ENCODE measurements around the gene TSACC.
"Not testable (repeated sequence)": the region's sequence is repeated elsewhere in the genome, so short reads cannot be mapped to it uniquely, and the experiment has no call there.

TSACC gene

DNA sequence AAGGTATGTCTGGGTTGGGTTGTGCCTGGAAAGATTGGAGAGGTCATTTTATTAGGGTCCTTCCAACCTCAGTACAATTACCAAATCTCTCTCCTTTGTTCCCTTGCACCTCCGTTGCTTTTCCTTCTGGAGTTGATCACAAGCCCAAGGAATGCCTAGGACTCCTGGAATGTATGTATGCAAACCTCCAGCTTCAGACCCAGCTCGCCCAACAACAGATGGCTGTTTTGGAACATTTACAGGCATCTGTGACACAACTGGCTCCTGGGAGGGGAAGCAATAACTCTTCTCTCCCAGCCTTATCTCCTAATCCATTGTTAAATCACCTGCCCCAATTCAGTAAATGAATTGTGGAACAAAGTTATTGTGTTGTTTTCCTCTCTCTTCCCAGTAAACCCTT lies 8.3 kb downstream of the TSACC start:
- no peak for DNase-seq (ENCODE audit: low read depth)

DNA sequence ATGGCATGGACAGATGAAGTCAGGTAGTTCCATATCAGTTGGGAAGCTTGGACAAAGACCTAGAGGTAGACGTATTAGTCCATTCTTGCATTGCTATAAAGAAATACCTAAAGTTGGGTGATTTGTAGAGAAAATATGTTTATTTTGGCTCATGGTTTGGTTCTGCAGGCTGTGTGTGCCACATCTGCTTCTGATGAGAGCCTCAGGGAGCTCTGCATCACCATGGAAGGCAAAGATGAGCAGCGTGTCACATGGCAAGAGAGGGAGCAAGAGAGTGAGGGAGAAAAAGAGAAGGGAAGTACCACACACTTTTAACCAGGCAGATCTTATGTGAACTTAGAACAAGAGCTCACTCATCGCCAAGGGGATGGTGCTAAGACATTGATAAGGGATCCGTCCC lies 9.0 kb downstream of the TSACC start:
- no peak for DNase-seq (ENCODE audit: low read depth)

DNA sequence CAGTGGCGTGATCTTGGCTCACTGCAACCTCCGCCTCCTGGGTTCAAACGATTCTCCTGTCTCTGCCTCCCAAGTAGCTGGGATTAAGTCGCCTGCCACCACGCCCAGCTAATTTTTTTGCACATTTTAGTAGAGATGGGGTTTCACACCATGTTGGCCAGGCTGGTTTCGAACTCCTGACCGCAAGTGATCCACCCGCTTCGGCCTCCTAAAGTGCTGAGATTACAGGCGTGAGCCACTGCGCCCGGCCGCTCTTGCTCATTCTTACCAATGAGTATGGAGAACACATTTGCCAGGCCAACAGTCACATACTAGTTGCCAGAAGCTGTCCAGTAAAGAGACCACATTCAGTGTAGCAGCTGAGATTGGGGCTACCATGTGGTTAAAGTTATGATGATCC lies 14.2 kb downstream of the TSACC start:
- not testable (repeated sequence) for DNase-seq (ENCODE audit: low read depth)

DNA sequence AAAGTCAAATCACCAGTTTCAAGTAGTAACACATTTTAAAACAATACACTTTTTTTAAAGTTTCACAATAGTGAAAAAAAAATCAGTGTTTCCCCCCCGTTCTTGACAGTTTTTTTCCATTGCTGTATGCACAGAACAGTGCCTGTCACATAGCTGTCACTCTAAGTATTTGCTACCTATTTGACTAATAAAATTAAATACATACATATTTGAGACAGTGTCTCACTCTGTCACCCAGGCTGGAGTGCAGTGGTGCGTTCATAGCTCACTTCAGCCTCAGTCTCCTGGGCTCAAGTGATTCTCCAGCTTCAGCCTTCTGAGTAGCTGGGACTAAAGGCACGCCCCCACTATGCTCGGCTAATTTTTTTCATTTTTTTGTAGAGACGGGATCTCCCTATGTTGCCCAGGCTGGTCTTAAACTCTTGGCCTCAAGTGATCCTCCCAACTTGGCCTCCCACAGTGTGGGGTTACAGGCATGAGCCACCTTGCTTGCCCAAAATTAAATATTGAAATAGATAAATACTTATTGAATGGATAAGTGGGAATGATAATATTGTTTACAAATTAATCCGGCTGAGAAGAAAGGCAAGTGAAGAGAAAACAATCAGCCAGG lies 18.0 kb downstream of the TSACC start:
- no peak for DNase-seq (ENCODE audit: low read depth)

DNA sequence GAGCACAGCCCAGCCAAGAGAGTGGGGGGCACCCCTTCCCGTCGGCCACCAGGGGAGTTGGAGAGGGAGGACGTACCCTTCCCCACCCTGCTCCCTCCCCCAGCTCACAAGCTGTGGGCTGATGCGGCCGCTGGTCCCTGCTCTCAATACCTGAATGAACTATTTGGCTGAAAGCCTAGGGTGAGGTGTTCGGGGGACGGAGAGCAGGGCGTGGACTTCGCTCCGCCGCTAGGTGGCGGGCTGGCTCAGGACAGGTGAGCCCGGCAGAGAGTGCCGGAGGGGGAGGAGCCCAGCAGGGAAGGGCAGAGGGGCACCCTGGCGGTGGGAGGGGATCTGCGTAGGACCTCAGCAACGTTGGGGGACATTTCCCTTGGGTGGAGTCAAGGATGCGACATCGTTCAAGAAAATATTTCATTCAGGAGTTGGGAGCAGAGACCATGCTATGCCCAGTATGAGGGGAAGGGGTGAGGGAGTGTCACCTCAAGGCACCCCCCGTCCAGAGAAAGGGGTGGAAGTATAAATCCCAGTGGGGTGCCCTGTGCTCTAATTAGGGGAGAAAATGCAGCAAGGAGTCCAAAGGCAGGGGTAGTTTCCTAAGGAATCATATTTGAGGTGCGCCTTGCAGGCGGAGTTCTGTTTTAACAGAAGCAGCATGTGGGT lies 18.7 kb downstream of the TSACC start:
- DNase-seq (ENCODE audit: low read depth) = peak; percentile 36

DNA sequence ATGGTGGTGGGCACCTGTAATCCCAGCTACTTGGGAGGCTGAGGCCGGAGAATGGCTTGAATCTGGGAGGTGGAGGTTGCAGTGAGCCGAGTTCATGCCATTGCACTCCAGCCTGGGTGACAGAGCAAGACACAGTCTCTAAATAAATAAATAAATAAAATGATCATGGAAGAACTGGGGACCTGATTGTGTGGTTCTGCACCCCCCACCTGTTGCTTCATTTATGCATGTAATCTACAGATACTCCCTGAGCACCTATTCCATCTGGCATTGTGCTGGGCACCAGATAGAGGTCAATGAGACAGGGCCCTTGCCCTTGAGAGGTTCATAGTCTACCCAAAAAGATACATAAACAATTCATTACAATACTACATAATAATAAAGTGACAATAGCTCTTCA lies 19.7 kb downstream of the TSACC start:
- no peak for DNase-seq (ENCODE audit: low read depth)

DNA sequence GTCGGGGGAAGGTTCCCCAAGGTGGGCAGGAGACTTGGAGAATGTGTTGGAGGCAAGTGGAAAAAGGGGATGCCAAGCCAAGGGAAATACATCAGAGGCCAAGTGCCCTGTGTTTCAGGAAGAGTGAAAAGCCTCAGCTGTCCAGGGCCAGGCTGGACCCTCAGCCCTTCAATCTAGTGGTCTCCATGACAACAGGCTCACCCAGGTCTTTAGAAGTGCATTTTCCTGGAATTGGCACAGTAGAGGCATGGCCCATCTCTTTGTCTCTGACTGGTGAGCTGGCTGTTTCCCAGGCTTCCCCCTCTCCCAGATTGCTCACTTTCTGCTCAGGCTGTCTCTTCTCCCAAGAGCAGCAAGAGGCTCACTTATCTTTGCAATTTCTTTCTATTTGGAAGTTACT lies 20.3 kb downstream of the TSACC start:
- DNase-seq (ENCODE audit: low read depth) = no peak

DNA sequence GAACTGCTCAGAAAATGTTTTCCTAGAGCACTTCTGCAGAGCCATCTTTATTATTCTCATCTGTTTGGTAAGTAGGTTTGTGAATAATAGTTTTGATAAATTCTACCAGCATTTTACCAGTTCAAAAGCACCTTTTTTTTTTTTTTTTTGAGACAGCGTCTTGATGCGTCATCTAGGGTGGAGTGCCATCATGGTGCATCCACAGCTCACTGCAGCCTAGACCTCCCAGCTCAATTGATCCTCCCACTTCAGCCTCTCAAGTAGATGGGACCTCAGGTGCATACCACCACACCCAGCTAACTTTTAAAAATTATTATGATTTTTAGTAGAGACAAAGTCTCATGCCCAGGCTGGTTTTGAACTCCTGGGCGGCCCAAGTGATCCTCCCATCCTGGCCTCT lies 20.9 kb downstream of the TSACC start:
- no peak for DNase-seq (ENCODE audit: low read depth)

DNA sequence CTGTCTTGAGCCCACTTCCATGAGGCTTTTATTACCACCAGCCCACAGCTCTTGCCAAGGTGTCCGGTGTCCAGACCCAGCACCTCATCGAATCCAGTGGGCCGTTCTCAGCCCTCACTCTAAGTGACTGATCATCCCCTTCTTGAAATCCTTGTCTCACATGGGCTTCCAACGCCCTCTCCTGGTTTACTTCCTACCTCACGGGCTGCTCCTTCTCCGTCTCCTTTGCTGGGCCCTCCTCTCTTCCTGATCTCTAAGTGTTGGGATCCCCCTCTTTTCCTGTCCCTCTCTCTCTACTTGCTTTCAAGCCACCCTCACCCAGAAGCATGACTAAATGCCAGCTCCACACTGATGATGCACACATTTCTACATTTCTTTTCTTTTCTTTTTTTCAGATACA lies 21.6 kb downstream of the TSACC start:
- no peak for DNase-seq (ENCODE audit: low read depth)

DNA sequence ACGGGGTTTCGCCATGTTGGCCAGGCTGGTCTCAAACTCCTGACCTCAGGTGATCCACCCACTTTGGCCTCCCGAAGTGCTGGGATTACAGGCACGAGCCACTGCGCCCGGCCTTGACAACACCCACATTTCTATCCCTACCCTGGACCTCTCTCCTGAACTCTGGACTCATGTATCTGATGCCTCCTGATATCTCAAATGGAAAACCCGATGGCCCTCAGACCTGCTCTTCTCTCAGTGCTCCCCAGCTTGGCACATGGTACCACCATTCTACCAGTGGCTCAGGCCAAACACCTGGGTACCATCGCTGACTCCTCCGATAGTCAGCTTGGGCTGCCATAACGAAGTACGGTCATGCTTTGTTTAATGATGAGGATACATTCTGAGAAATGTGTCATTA lies 22.2 kb downstream of the TSACC start:
- no peak for DNase-seq (ENCODE audit: low read depth)

DNA sequence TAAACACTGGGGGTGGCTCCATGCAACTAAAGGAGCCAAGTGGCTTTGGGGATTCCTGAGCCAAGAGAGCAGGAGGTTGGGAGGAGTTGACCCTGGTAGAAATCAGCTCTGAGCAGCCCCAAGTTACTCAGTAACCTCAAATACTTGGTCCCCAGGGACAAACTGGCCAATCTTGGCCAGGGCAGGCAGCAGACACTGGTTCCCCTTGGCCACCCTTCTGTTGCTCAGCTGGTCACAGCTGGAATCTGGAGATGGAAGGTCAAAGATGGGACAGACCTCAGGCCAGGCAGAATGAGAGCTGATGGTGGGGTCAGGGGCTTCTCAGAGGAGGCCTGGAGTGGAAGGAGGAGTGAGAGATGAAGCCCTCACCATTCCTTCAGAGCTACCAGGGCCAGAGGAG lies 27.4 kb downstream of the TSACC start:
- no peak for DNase-seq (ENCODE audit: low read depth)

DNA sequence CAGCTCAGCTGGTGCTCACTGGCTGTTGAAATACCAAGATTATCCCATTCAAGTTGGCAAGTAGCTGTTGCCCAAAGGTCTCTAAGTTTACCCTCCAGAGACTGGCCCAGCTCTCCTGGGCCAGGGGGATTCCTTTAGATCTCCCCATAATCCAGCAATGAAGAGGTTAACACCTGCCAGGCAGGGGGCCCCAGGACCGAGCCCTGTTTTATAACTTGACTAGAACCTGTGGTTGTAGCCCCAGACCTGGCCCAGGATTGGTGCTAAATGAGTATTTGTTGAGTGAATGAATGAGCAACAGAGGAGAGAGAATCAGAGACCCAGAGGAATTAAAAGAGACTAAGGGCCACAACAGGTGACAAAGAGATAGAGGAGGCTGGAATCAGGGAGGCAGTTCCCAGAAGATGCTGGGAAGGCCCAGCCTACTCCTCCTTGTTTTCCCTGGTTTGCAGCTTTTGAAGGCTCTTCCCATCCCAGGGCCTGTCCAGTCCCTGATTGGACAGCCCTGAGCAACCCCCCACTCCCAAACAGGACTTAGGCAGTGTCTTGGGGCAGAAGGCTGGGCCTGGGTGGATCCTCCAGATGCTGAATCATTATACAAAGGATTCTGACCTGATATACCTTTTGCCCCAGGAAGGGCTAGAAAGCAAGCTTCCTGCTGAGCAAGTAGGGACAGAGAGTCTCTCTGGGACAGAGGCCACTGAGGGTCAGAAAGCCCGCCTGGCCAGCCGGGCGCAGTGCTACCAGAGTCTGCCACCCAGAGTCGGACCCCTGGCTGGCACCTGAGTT lies 28.2 kb downstream of the TSACC start:
- no peak for DNase-seq (ENCODE audit: low read depth)

DNA sequence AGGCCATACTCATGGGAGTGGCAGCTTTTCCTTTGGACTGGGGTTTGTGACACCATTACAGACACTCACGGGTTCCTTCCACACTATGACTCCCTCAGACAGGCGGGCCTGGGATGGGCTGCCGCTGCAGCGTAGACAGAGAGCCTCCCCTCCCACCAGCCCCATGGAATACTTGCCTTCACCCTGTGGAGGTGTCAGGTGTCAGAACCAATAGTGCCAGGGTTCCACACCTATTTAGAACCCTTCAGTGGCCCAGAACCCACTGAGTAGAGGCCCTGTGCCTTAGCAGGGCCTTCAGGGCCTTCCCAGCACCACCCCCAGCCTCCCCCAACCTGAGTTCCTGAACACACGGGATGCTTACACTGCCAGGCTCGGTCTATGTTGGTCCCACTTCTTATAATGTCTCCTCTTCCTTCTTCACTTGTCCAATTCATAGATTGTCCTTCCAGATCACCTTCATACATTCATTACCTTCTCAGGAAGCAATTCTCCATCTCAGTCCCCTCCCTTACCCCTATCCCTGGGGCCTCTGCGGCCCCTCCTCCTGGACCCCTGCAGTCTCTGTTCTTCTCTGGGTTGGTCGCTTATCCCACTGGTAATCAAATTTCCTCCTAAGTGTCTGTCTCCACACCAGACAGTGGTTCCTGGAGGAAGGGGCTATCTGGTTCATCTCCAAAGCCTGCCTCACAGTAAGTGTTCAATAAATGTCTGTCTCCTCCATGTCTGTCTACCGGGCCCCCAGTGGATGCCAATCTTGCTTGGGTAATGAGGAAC lies 29.2 kb downstream of the TSACC start:
- DNase-seq (ENCODE audit: low read depth) = no peak

DNA sequence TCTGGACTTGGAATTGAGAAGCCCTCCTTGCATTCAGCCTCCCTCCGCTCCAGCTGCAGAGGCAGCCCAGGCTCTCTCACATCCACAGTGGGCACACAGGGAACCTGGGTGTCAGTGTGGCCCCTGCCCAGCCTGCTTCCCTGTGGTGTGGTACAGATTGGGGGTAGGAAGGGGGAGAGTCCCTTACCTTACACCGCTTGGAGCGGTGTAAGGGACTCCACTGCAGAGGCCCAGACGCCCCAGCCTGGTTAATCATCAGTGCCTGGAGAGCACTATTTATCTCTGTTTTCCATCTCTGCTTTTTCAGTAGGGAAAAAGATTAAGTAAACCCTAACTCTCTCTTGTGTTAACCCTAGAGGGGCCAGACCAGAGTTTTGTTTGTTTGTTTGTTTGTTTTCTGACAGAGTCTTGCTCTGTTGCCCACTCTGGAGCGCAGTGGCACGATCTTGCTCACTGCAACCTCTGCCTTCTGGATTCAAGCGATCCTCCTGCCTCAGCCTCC lies 29.9 kb downstream of the TSACC start:
- DNase-seq (ENCODE audit: low read depth) = no peak

DNA sequence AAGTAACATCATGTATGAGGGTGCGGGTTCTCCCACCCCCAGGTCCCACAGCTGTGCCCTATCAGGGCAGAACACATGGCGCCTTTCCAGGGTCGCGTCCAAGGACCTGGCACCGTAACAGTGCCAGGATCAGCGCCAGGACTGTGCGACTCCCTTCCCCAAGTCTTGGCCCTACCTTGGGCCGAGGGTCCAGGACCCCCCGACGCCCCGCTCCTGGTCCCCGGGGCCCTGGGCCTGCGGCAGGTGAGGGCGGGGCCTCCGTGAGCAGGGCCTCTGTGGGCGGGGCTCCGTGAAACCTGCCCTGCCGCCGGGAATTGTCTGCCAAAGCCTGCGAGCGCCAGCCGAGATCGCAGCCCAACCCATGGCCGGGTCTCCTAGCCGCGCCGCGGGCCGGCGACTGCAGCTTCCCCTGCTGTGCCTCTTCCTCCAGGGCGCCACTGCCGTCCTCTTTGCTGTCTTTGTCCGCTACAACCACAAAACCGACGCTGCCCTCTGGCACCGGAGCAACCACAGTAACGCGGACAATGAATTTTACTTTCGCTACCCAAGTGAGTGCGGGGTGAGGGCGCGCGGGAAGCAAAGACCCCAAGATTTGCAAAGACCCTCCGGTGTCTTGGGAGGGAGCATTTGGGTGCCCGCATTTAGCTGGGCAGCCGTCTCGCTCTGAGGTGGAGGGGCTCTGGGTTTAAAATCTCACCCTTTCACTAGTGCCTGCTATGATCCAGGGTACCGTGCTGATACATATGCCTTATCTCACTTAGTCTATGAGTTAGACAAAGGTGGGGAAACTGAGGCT lies 30.8 kb downstream of the TSACC start, which contains the start of gene RHBG:
TSS of gene RHBG (plus strand) at position 323 of the 796 bp plus-strand sequence. CDS start at position 362, 39 bp downstream.
- no peak for DNase-seq (ENCODE audit: low read depth)

DNA sequence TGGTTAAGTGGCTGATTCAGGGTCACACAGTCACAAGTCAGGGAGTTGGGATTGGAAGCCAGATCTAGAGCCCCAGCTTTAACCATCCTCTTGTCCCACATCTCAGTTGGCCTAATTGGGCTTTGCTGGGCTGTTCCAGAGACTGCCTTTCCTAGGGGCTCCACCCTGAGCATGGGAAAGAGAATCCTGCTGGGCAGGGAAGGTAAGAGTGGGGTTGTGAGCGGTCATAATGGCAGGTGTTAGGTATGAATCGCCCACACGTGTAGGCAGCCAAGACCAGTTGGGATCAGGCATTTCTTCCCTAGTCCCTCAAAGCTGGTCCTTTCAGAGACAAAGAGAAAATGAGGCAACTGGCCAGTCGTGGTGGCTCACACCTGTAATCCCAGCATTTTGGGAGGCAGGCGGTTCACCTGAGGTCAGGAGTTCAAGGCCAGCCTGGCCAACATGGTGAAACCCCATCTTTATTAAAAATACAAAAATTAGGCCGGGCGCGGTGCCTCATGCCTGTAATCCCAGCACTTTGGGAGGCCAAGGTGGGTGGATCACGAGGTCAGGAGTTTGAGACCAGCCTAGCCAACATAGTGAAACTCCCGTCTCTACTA lies 31.5 kb downstream of the TSACC start:
- DNase-seq (ENCODE audit: low read depth) = not testable (repeated sequence)

DNA sequence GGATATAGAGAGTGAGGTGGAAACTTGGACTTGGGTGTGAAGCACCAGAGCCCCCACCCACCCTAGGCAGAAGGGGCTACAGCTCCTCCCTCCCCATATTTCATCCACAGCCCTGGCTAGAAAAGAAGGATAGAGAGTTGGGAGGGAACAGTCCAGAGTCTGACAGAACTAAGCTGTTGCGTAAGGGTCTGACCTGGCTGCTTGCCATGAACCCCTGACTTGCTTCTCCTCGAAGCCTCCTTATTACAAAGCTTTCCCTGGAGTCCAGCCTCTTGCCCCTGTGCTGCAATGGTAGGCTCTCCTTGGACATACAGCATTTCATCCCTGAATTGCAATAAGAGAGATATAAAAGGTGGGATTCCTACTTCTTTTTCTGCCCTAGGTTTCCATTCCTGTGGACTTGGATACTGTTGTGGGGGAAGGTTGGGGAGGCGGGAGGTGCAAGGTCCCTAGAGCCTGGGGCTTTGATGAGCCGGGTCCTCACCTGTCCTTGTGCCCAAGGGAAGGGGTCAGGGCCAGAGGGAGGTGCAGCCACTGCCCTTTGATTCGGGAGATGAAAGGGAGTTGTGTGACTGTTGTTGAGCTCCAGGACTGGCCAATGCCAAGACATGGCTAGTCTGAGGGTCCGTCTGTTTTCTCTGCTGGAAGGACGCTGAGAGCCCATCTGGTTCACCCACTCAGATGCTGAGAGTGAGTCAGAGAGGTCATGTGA lies 33.4 kb downstream of the TSACC start:
- DNase-seq (ENCODE audit: low read depth) = no peak

DNA sequence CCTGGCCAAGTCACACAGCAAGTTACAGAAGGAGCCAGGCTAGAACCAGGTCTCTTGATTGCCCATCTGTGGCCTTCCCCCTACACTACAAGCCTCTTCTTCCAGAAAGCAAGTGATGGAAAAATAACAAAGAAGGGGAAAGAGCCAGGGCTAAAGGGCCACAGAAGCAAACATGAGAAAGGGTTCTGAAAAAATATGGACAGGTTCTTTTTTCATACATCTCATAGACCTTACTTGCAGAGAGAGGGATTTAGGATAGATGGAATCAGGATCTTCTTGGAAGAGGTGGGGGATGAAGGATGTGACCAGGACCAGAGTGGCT lies 33.9 kb downstream of the TSACC start:
- DNase-seq (ENCODE audit: low read depth) = no peak

DNA sequence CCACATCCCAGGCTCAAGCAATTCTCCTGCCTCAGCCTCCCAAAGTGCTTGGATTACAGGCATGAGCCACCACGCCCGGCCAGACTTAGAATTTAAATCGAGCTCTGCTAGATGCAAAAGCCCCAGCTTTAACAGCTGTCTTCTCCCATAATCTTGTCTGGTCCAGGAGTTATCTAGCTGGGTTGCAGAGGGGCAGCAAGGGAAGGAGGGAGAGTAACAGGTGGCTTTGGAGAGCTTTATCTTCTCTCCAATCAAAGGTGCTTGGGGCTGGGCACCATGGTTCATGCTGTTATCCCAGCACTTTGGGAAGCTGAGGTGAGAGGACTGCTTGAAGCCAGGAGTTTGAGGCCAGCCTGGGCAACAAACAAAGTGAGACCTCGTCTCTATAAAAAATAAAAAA lies 34.5 kb downstream of the TSACC start:
- no peak for DNase-seq (ENCODE audit: low read depth)

DNA sequence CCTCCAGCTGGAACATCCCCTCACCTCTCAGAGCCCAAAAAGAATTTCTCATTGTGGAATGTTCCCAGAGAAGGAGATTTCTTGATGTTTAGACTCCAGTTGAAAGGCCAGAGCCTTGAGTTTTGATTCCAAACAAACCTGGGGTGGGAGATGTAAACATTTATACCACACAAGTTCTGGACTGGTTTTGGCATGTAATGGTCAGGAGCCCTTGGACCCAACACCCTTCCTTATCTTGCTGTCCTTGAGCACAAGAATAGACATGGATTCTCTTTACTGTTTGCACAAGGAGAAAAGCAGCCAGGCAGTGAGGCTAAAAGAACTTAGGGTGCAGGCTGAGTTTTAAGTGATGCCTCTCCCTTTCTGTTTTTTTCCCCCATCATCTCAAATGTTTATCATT lies 35.2 kb downstream of the TSACC start:
- no peak for DNase-seq (ENCODE audit: low read depth)
